Neural cell (in vitro differentiated cells): ENCODE data around the gene PGAP1.

ENCODE experiments used
- CTCF ChIP-seq: fragments of 450-650 bp; IDR thresholded peaks from 2 replicates; pipeline ENCODE4 v1.5.1; 2014; ENCODE audit warnings: antibody characterized with exemption, mild to moderate bottlenecking, moderate library complexity; ENCODE audit not compliant: poor library complexity, severe bottlenecking
- EZH2 ChIP-seq: fragments of 200-600, 300-800 bp; shearing (Covaris generic), sonication (generic); IDR thresholded peaks from 2 replicates; pipeline ENCODE4 v1.6.1; 2014; ENCODE audit warnings: antibody characterized with exemption, low read length, borderline replicate concordance, mild to moderate bottlenecking; ENCODE audit not compliant: insufficient read depth, poor library complexity, severe bottlenecking
- POLR2AphosphoS5 ChIP-seq: IDR thresholded peaks from 2 replicates; pipeline ENCODE4 v1.6.1; 2012
- RAD21 ChIP-seq: fragments of 450-650 bp; conservative IDR thresholded peaks from 2 replicates; pipeline ENCODE4 v1.6.1; 2014; ENCODE audit warnings: antibody characterized with exemption, mild to moderate bottlenecking, moderate library complexity
- SMC3 ChIP-seq: fragments of 450-650 bp; conservative IDR thresholded peaks from 2 replicates; pipeline ENCODE4 v1.6.1; 2014; ENCODE audit warnings: antibody characterized with exemption, mild to moderate bottlenecking, moderate library complexity; ENCODE audit not compliant: poor library complexity

GRCh38 chr2:196935432-196935831 is 8.9 kb upstream of the PGAP1 start:
- TF ChIP-seq CTCF (no peak), EZH2 (no peak), POLR2AphosphoS5 (no peak), RAD21 (no peak), SMC3 (no peak)
